Epidermal melanocyte (primary cell): ENCODE measurements around the gene GRIK4.

Experiments
- DNase-seq: peaks from one replicate; pipeline ENCODE4 v3.0.0; 2011; ENCODE audit warnings: low spot score; ENCODE audit not compliant: insufficient read length

GRIK4 gene

GRCh38 chr11:120805960-120806555, 294.5 kb downstream of the GRIK4 start:
- no peak for DNase-seq

DNA sequence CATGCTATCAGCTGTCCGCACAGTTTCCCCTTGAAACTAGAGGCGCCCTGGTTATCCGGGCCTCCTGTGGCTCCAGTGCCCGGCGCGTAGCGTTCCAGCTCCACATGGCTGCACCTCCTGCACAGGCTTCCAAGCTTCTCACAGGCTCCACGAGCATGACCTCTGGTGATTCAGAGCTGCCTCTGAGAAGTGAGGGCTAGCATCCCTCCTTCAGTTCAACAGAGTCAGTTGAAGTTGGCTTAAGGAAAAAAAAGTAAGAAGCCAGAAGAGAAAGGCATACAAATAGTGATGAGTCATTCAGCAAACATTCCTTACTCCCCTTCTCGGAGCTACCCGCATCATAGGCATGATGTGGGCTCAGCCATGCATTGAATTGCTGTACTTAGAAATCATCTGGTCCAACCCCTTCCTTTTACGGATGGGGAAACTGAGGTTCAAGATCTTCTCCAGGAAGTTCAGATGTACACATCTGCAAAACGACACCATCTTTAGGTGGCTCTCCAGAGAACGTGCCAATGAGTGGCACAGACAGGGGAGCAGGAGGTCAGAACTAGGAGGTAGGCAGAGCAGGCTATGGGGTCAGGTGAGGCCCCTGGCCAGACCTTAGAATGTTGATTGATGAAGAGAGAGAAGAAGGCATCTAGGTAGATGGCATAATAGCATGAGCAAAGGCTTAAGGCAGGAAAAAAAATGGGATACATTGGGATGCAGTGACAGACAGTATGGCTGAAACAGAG, 296.0 kb downstream of the GRIK4 start:
- DNase-seq: no peak

- DNase-seq: no peak
These were observed 297.1 kb downstream of the GRIK4 start for GRCh38 chr11:120808616-120809050.

- DNase-seq: no peak
These were observed 298.7 kb downstream of the GRIK4 start for GRCh38 chr11:120810251-120810650.

DNA sequence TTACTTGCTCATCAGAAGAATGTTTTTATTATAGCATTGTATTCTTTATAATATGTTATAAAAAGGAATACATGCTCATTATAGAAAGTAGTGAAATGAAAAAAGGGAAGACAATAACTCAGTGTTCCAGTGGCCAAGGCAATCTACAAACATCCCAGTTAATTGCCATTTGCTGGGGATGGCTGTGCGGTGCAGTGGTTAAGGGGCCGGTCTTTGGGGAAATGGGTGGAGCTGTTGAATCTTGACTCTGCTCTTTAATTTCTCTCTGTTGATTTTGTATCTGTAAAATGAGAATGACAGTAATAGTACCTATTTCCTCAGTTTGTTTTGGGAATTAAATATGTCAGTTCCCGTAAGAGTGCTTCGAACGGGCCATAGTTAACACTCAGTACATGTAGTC, 299.7 kb downstream of the GRIK4 start:
- no peak for DNase-seq

GRCh38 chr11:120811731-120812130, 300.2 kb downstream of the GRIK4 start:
- DNase-seq: no peak

- no peak for DNase-seq
These were observed 303.2 kb downstream of the GRIK4 start for GRCh38 chr11:120814531-120815318.

DNA sequence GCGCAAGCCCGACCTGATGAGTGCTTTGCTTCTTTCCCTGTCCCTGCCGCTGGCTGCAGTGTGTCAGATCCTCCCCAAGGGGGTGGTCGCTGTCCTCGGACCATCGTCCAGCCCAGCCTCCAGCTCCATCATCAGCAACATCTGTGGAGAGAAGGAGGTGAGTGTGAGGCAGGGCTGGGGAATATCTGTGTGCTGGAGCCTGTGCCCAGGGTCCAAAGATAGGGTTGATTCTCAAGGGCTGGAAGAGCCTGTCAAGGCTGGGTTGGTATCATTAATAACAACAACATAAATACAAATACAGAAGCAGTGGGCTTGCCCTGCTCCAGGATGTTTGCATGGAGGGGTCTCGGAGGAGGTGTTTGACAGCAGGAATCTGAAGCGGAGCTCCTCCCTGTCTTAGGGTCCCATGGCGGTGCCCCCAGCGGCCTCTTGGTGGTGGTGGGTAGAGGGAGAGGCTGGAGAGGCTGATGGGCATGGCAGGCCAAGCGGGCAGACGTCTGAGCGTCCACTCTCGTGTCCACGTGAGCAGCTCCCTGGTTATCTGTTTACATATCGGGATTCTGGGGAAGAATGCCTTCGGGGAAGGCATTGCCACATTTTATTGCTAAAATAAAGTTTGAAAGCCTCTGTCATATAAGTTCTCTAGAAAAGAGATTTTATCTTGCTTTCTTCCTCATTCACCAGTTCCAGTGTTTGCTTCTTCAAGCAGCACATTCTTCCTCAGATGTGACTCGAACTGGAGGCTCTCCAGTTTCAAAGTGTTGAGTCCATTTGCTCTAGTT, 304.0 kb downstream of the GRIK4 start:
- DNase-seq: no peak

- no peak for DNase-seq
These were observed 304.6 kb downstream of the GRIK4 start for GRCh38 chr11:120816176-120816575.

DNA sequence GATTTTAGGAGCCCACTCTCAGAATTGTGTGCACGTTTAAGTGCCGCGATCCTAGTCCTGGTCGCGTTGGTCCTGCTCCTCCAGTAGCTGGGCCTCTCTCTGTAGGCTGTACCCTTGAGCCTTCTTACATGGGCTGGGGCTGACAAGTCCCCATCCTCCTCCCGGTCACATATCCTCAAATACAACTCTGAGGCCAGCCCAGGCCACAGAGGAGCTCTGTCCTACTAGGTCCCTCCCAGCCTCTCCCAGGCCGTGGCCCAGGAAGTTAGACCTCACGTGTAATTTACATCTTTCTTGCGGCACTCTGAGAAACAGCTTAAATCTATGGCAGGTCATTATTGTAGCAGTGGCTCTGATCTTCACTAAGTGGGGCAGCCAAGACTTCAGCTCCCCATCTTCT, 305.2 kb downstream of the GRIK4 start:
- no peak for DNase-seq

DNA sequence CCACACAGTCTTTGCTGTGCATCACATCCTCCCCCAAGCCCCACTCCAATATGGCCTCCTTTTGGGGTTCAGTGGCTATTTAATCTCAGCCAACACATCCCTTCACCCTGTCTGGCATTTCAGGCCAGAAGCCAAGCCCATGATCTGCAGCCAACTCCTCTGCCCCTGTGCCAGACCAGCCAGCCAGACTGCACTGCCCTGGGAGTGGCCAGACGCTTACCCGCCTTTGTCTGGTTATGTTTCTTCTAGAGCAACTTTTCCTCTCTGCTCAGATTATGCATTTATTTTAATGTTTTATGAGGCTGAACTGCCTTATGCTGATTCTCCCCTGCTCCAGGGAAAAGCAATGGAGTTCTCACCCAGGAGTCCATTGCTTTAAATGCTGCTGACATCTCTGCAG, 305.6 kb downstream of the GRIK4 start:
- DNase-seq: no peak

DNA sequence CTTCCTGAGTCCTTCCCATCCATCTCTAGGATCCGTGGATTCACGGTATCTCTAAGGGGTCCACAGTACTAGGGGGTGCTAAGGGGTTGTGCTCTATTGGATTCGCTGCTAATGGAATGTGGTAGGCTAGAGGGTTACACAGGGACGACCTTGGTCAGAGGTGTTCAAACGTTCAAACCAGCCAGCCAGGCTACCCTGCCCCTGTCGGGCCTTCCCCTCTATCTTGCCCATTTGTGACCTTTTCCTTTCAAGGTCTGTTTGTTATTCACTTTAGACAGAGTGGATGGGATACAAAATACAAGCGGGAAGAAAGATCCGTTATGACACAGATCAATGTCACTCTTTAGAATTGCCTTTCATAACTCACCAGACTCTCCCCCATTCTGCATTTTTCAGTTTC, 306.5 kb downstream of the GRIK4 start:
- no peak for DNase-seq

DNA sequence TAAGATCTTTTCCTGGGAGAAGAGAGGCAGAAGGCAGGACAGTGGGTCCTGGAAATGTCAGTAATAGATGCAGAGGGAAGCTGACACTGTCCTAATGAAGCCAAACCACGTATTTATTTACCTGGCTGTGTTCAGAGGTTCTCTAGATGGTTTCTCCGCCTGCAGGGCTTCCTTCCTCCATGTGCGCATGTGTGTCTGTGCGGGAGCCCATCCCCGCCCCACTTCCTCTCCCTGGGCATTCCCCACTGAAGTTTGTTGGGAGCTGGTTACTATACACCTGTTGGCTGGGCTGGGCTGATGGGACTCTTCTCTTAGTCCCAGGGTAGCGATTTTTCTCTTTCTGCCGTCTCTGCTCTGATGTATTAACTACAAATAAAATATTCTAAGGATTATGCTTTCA, 307.5 kb downstream of the GRIK4 start:
- no peak for DNase-seq

DNA sequence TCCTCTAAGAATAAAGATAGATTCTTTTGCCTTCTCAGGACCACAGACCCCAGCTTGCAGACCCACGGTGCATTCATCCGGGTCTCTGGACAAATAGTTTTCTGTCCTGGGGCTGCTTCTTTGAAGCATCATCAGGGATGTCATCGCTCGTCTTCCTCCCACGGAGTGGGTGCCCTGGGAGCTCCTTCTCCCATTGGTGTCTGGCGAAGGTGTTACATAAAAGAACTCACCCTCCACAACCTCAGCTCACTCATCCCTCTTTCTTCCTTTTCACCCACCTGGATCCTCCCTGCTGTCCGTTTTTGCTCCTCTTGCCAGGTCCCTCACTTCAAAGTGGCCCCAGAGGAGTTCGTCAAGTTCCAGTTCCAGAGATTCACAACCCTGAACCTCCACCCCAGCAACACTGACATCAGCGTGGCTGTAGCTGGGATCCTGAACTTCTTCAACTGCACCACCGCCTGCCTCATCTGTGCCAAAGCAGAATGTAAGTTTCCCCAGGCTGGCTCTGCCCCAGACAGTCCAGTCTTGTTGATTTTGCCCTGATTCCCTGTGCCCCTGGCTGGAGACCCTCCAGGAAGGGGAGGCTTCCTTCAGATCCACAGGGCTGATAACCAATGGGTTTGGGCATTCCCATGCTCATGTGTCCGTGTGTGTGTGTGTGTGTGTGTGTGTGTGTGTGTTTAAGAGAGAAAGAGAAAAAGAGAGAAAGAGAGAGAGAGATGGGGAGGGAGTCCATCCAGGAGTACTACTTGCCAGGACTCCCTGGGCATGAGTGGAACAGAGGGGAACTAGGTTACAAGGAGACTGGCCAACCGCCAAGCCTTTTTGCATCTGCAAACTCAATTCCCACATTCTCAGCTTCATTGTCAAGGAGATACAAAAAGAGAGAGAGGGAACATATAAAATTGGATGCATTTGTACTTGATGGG, 308.2 kb downstream of the GRIK4 start:
- no peak for DNase-seq

DNA sequence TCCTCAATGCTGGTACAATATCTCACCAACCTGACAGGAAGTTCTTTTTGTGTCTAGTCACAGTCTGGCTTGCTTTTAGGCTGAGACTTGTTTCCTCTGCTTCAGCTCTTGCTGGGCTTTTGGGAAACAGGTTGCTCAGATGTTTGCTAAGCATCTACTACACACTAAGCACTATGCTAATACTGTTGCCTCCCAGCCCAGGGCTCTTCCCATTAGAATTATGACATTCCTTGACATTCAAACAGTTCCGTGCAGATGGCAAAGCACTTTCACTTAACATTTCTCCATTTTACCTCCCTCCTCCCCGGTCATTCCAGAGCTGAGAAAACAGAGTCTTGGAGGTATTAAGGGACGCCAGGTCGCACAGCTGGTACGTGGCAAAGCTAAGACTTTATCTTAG, 311.6 kb downstream of the GRIK4 start:
- no peak for DNase-seq

- DNase-seq: no peak
These were observed 312.7 kb downstream of the GRIK4 start for GRCh38 chr11:120824242-120824641.

DNA sequence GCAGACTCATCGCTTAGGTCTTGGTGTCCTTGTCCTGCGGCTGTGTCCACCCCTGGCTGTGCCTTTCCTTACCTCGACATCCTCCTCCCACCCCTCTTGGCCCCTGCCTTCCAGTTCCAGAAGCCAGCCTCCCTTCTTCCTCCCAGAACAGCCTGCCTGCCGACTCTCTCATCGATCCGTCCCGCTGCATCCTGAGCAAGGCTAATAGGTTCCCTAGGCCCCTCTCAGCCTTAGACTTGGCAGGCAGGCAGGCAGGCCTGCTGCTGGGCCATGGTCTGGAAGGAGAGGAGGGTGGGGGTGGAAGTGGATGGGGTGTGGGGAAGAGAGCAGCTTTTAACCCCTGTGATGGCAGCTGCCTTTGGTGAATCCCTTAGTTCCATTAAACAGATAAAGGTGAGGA, 315.6 kb downstream of the GRIK4 start:
- no peak for DNase-seq

DNA sequence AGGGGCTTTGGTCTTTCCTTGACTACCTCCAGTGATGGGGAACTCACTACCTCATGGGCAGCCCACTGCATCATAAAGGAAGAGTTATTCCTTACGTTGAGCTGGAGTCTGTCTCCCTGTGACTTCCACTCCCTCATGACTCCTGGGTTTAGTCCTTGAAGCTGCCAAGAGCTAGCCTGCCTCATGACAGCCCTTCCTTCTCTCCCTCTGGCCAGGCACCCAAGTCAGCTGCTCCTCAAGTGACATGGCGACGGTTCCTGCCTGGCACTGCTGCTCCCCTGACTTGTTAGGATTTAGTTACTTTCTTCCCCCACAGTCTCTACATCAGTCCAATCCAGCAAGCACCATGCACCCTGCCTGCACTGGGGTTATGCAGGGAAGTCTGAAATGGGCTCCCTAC, 316.3 kb downstream of the GRIK4 start:
- DNase-seq: no peak

DNA sequence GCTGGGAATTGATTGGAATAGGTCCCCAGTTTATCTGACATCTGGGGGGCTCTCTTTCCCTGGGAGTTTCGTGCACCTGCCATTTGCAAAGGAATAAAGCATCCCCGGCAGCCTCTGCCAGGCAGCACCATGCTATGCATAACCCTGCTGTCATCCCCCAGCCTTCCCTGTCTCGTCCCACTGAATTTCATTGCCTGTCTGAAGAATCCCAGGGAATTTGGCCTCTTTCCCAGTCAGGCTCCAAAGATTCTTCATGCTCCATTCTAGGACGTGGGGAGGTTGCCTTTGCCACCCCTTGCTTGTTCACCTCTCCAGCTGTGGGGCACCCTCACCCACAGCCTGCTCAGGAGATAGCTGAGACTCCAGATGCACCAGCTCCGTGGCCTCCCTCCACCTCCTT, 317.3 kb downstream of the GRIK4 start:
- DNase-seq: no peak

DNA sequence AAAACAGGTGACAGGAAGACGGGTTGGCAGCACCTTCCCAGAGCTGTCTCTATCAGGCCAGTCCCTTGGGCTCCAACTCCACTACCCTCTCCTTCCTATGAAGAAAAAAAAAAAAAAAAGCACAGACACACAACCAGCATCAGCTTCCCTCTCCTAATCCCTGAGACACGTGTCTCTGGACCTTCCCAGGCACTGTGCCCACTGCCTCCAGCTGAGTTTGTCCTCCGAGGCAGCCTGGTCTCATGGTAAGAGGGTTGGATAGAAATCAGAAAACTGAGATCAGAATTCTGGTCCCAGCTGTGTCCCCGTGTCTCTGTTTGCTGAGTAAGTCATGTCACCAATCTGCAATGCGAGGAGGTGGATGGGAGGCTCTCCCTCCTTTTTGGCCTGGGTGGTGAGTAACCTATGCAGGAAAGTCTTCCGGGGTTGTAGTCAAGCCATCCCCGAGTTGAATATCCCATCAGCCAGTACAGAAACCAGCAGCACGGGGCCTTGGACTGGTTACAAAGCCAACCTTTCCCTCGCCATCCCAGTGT, 318.6 kb downstream of the GRIK4 start:
- no peak for DNase-seq
